PC-9 (cell line): ENCODE data around the gene CDH20. TPM values are rescaled to one million over a fixed set of nuclear protein-coding genes. Genes with fewer than 3 reads are reported as not detected.

Experiments used
- BruUV-seq: library from RNA; stranded (reverse); fragments of 400-500 nt; replicated peaks from 2 replicates; lab custom pipeline; 2021; lab: Mats Ljungman, UMichigan
- CTCF ChIA-PET: fragments of 300-600 bp; sonication (Branson Sonifier 250); formaldehyde crosslinking; loops from one replicate; lab custom pipeline; 2022; ENCODE audit warnings: antibody characterized with exemption; lab: Charles Lee
- POLR2A ChIA-PET: fragments of 300-600 bp; sonication (Branson Sonifier 250); formaldehyde crosslinking; loops from one replicate; lab custom pipeline; 2022; ENCODE audit warnings: antibody characterized with exemption; ENCODE audit not compliant: unreplicated experiment; lab: Charles Lee
- DNase-seq, 2 experiments: peaks; one replicate each; pipeline versions ENCODE4 v3.0.0 to v3.0.0-alpha.2; 2015 to 2022; ENCODE audit warnings: mixed read lengths in 1 of 2
- H2AFZ ChIP-seq: fragments of 200-600 bp; sonication (generic); 2 replicates; pipeline ENCODE4 v1.8.1; 2017; ENCODE audit warnings: antibody characterized with exemption
- H3F3A ChIP-seq: fragments of 200-600 bp; sonication (generic); 2 replicates; pipeline ENCODE4 v1.8.1; 2017; ENCODE audit warnings: antibody characterized with exemption, mild to moderate bottlenecking, low read depth; ENCODE audit not compliant: insufficient read depth
- H3K27ac ChIP-seq: fragments of 200-600 bp; sonication (generic); 2 replicates; pipeline ENCODE4 v1.6.1; 2016; ENCODE audit warnings: mixed run types
- H3K27me3 ChIP-seq: fragments of 200-600 bp; sonication (generic); 2 replicates; pipeline ENCODE4 v1.6.1; 2016; ENCODE audit warnings: low read depth, mixed run types; ENCODE audit not compliant: insufficient read depth
- H3K36me3 ChIP-seq: fragments of 200-600 bp; sonication (generic); 2 replicates; pipeline ENCODE4 v1.6.1; 2016; ENCODE audit warnings: low read depth, mixed run types
- H3K4me1 ChIP-seq: fragments of 200-600 bp; sonication (generic); replicated peaks from 2 replicates; pipeline ENCODE4 v1.6.1; 2016; ENCODE audit warnings: mixed run types; ENCODE audit not compliant: insufficient read depth
- H3K4me2 ChIP-seq: fragments of 200-600 bp; sonication (generic); 2 replicates; pipeline ENCODE4 v1.6.1; 2017; ENCODE audit warnings: mixed run types
- H3K4me3 ChIP-seq: fragments of 200-600 bp; sonication (generic); 2 replicates; pipeline ENCODE4 v1.6.1; 2016; ENCODE audit warnings: mixed run types
- H3K79me2 ChIP-seq: fragments of 200-600 bp; sonication (generic); 2 replicates; pipeline ENCODE4 v1.6.1; 2017; ENCODE audit warnings: low read depth, mixed run types
- H3K9me2 ChIP-seq: fragments of 200-600 bp; sonication (generic); 2 replicates; pipeline ENCODE4 v1.8.1; 2017; ENCODE audit warnings: mild to moderate bottlenecking; ENCODE audit not compliant: insufficient read depth
- H3K9me3 ChIP-seq: fragments of 200-600 bp; sonication (generic); 2 replicates; pipeline ENCODE4 v1.8.1; 2016; ENCODE audit warnings: low read depth; ENCODE audit not compliant: insufficient read depth
- H4K20me1 ChIP-seq: fragments of 200-600 bp; sonication (generic); 2 replicates; pipeline ENCODE4 v1.8.1; 2017; ENCODE audit not compliant: insufficient read depth
- CTCF ChIP-seq: fragments of 200-600 bp; sonication (generic); conservative IDR thresholded peaks from 2 replicates; pipeline ENCODE4 v1.6.1; 2017; ENCODE audit warnings: mixed run types, antibody characterized with exemption, mild to moderate bottlenecking, moderate library complexity
- EZH2 ChIP-seq: fragments of 200-600 bp; sonication (generic); IDR thresholded peaks from 2 replicates; pipeline ENCODE4 v1.8.0; 2017; ENCODE audit warnings: antibody characterized with exemption, low read depth
- intact Hi-C: fragments of 100-400 bp; cut with micrococcal nuclease; formaldehyde crosslinking; loops from one replicate; pipeline ENCODE4 v1.10.0; 2022; ENCODE audit not compliant: unreplicated experiment
- total RNA-seq: library from RNA; stranded (reverse); gene quantifications from 2 replicates; pipeline ENCODE4 v1.2.3, GENCODE V29; 2021

The CDH20 gene
- total RNA-seq, 1 experiment from 2014 or later, result not detected

GRCh38 chr18:61448316-61448715 is 115.1 kb downstream of the CDH20 start:
- no peaks in the 10 kb centered on the region for H3K79me2 ChIP-seq
- no TSS peak for BruUV-seq
- H3F3A ChIP-seq, result no peaks in the 10 kb centered on the region
- H3K4me3 ChIP-seq, result no peak overlapping the region
- H3K9me3 ChIP-seq, result no peaks in the 10 kb centered on the region
- intact Hi-C loops, result no loop called here
- H3K36me3 ChIP-seq, result no peaks in the 10 kb centered on the region
- no peak overlapping the region for H3K4me2 ChIP-seq
- ChIA-PET POLR2A (no interaction called here), CTCF (no interaction called here)
- DNase-seq, result no peak
- TF ChIP-seq CTCF (no peak), EZH2 (no peak)
- H3K9me2 ChIP-seq, result no peaks in the 10 kb centered on the region
- no peak overlapping the region for H3K27ac ChIP-seq
- no peak overlapping the region for H2AFZ ChIP-seq
- no peaks in the 10 kb centered on the region for H3K4me1 ChIP-seq
- H3K27me3 ChIP-seq, result no peaks in the 10 kb centered on the region
- H4K20me1 ChIP-seq, result no peaks in the 10 kb centered on the region

DNA sequence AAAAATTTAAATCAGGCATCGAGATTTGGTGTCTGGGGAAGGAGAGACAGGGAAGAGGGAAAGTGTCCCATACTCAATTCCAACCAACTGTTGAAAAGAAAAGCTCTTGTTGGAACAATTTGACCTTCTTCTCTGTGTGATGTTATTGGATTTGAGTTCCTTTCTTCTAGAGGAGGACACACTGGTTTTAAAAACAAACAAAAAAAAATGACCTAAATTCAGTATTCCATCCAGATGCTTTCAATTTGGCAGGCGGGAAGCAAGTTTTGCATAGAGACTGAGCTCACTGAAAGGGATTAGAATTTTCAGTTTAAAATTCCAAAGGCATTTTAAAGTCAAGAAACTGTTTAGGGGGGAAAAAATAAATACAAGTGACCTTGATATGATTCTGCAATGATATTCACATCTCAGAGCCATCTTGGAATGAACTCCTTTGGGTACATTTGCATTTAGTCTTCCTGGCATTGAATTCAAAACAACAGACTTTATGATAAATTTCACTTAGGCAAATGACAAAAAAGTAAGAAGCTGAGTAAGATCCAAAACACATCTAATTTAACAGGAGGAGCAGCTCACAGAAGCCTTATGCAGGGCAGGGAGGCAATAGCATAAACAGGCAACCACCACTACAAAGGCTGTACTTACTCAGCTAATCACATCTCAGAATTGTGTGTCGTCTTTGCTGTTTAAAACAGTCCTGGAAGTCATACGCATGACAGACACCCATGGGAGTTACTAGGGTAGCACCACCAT is 126.8 kb downstream of the CDH20 start:
- no peak overlapping the region for H2AFZ ChIP-seq
- H3F3A ChIP-seq, result no peaks in the 10 kb centered on the region
- H3K27ac ChIP-seq, result no peak overlapping the region
- no peaks in the 10 kb centered on the region for H3K79me2 ChIP-seq
- no peaks in the 10 kb centered on the region for H4K20me1 ChIP-seq
- no peaks in the 10 kb centered on the region for H3K9me3 ChIP-seq
- TF ChIP-seq EZH2 (no peak), CTCF (no peak)
- POLR2A ChIA-PET, result no interaction called here
- BruUV-seq, result no TSS peak
- no peak overlapping the region for H3K4me3 ChIP-seq
- CTCF ChIA-PET, result no interaction called here
- no peaks in the 10 kb centered on the region for H3K9me2 ChIP-seq
- no peak for DNase-seq
- no peak overlapping the region for H3K4me2 ChIP-seq
- H3K27me3 ChIP-seq, result no peaks in the 10 kb centered on the region
- intact Hi-C loops, result no loop called here
- H3K36me3 ChIP-seq, result no peaks in the 10 kb centered on the region
- no peaks in the 10 kb centered on the region for H3K4me1 ChIP-seq

- BruUV-seq, result no TSS peak
- no peaks in the 10 kb centered on the region for H3K9me2 ChIP-seq
- no peaks in the 10 kb centered on the region for H3F3A ChIP-seq
- intact Hi-C loops, result no loop called here
- POLR2A ChIA-PET, result no interaction called here
- H3K27ac ChIP-seq, result no peak overlapping the region
- H3K9me3 ChIP-seq, result no peaks in the 10 kb centered on the region
- no peaks in the 10 kb centered on the region for H3K4me1 ChIP-seq
- no peak overlapping the region for H3K4me3 ChIP-seq
- H3K4me2 ChIP-seq, result no peak overlapping the region
- H3K27me3 ChIP-seq, result no peaks in the 10 kb centered on the region
- no peaks in the 10 kb centered on the region for H3K79me2 ChIP-seq
- TF ChIP-seq CTCF (no peak), EZH2 (no peak)
- CTCF ChIA-PET, result no interaction called here
- DNase-seq, result no peak
- H4K20me1 ChIP-seq, result no peaks in the 10 kb centered on the region
- no peaks in the 10 kb centered on the region for H3K36me3 ChIP-seq
- H2AFZ ChIP-seq, result no peak overlapping the region
Measured at GRCh38 chr18:61464551-61465142, 131.4 kb downstream of the CDH20 start.
